HUDEP-2 (cell line): ENCODE measurements around the gene CLPX.
"Not testable (repeated sequence)": the region's sequence is repeated elsewhere in the genome, so short reads cannot be mapped to it uniquely, and the experiment has no call there.

Experiments
- DNase-seq, 76 experiments: peaks; one replicate each; lab custom pipeline; 2025; ENCODE audit not compliant: unreplicated experiment in 76 of 76; lab: John Stamatoyannopoulos, UW

The CLPX gene

DNA sequence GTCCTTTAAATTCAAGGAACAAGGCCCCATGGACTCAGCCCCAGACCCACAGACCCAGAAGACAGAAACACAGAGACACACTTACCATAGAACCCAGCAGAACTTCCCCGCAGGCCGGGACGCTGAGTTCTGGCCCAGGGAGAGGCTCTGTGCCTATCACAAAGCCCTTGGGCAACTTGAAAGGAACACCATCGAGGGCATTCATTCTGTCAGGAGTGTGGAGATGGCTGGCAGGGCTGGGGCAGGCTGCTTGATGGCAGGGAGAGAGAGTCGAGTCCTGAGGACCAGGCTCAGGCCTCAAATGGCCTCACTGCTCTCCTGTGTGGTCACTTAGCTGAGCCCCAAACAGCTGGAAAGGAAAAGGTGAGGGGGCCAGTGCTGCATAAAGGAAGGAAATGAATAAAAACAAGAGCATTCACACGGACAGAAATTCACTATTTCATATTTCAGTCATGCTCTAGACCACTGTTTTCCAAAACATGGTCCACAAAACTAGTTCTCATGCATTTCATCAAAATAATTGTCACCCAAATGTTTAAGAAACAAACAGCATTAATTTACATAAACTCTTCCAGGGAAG is 79.0 kb downstream of the CLPX start:
- DNase-seq, result no peak

- DNase-seq, result no peak
Measured at GRCh38 chr15:65105038-65105437, 80.1 kb downstream of the CLPX start.

DNA sequence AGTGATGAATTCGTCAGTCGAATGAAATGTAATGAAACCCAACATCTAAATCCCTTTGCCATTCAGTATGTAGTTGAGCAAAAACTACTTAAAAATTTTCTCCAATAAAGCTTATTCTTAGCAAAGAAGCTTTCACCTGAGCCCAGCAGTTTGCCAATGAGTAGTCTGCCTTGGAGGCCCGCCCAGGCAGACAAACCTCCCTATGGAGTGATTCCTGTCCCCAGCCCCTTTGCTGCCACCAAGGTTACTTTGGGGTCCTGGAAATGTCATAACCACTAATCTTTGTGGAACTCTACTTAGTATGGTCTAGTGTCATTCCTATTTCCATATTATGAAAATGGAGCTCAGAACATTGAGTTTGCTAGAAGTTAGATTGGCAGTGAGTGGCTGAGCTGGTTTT is 82.2 kb downstream of the CLPX start:
- no peak for DNase-seq

DNA sequence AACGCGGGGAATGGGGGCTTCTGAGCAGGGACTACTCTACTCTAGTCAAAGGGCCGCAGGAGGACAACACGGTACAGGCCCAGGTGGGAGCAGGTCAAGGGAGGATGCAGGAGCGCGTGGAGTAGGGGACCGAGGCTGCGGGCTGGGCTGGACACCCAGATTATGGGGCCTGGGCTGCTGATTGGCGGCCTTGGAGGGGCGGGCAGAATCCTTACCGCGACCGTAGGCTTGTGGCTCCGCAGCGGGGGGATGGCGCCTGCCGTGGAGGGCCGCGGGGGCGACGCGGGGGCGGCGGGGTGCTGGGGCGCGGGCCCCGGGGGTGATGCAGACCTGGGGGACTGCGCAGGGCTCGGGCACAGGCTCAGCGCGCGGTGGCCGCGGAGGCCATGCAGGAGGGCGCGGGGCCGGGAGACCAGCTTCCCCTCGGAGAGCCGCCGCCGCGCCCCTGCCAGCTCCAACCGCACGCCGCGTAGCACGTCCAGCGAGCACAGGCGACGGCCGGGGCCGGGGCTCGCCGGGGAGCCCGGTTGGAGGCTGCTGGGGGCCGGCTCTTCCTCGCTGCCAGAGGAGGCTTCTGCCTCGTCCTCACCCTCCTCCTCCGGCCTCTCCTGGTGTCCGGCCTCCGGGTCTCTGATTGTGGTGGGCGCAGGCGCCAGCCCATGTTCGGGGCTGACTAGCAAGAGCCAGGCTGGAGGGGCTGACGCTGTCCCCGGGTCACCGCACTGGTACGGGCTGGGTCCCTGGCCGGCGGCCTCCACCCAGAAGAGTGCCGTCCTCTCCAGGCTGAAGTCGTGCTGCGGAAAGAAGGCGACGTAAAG is 83.0 kb downstream of the CLPX start:
- DNase-seq, result no peak

- DNase-seq, result peak in 38 of 76 experiments; percentile 2 to 59 (median 27)
Measured at GRCh38 chr15:65101411-65101890, 83.7 kb downstream of the CLPX start.

GRCh38 chr15:65100442-65100841 is 84.7 kb downstream of the CLPX start:
- DNase-seq, result no peak

- not testable (repeated sequence) for DNase-seq
Measured at GRCh38 chr15:65099801-65100200, 85.3 kb downstream of the CLPX start.

GRCh38 chr15:65099336-65099735 is 85.8 kb downstream of the CLPX start:
- DNase-seq, result no peak
